NK-92 (cell line): Measurements from ENCODE around the gene GPC3.

ENCODE experiments used
- DNase-seq: peaks from one replicate; lab custom pipeline; 2025; ENCODE audit not compliant: unreplicated experiment; lab: John Stamatoyannopoulos, UW

Gene GPC3

GRCh38 chrX:133852837-133853356 is 132.5 kb downstream of the GPC3 start:
- no peak for DNase-seq

DNA sequence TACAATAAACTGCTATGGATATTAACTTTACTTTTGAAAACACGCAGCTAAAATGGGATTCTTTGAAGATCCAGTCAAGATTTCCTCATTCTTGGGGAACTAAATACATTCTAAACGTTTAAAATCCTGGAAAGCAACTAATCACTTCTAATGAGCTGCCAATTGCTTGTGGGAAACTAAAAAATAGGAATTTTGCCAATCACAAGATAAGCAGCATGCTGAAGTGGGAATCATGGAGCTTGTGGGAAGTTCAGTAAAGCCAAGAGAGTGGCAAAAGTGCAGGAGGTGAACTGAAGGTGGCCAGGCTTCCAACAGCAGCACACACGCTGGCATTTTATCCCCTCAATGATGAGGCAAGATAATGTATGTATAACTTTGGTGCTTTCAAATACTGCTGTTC is 133.0 kb downstream of the GPC3 start:
- DNase-seq: no peak

GRCh38 chrX:133850399-133850798 is 135.0 kb downstream of the GPC3 start:
- DNase-seq: no peak

DNA sequence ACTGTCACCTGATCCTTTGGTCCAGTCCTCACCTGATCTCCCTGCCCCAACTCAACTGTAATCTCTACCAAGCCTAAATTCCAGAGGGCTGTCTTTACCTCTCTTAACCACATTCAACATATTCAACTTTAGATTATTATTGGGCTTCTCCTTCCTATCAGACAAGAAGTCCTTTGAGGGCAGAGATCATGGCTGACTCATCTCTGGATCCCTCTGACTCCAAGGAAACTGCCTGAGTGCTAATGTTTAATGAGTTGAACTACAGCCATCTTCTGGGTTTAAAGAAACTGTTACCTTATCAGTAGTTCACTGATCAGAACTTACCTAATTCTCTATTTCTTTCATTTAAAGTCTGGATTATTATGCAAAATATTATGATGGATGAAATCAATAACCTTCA is 135.7 kb downstream of the GPC3 start:
- no peak for DNase-seq

GRCh38 chrX:133847340-133847994 is 137.9 kb downstream of the GPC3 start:
- no peak for DNase-seq

- DNase-seq: no peak
Observed at GRCh38 chrX:133846311-133846710, 139.1 kb downstream of the GPC3 start.

DNA sequence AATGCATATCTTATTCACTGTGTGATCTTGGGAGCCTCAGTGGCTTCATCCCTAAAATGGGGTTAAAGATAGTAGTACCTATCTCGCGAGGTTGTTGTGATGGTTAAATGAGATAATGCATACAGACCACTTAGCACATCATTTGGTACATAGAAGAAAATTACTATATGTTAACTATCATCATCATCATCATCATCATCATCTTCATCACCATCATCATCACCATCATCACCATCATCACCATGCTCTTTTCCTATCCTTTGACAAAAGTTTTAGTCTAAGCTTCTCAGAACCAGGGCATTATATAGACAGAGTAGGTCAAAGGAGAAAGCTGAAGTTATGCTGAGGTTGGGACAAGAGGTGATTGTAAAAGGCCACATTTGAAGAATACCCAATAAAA is 145.0 kb downstream of the GPC3 start:
- no peak for DNase-seq

GRCh38 chrX:133838761-133839676 is 146.4 kb downstream of the GPC3 start:
- no peak for DNase-seq

- no peak for DNase-seq
Observed at GRCh38 chrX:133837091-133837490, 148.3 kb downstream of the GPC3 start.

- no peak for DNase-seq
Observed at GRCh38 chrX:133836561-133836960, 148.8 kb downstream of the GPC3 start.

GRCh38 chrX:133834771-133835170 is 150.6 kb downstream of the GPC3 start:
- no peak for DNase-seq

GRCh38 chrX:133819546-133819945 is 165.8 kb downstream of the GPC3 start:
- DNase-seq: no peak

DNA sequence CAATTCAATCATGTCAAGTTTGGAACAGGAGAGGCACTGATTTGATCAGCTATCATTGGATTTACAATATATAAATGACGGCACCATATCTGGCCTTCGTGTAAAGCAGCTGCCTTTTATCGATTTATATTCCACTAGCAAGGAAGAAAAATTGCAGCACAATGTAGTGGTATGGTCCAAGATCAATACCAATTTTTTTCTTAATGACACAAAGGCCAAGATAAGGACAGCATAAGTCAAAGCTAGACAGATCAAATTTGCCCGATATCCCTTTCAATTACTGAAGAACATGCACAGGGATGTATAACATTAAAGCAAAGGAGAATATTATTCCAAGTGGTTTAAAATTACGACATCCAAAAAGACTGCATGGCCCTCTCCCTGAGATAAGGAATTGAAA is 167.4 kb downstream of the GPC3 start:
- no peak for DNase-seq

- DNase-seq: no peak
Observed at GRCh38 chrX:133815496-133815895, 169.9 kb downstream of the GPC3 start.

GRCh38 chrX:133813971-133814370 is 171.4 kb downstream of the GPC3 start:
- no peak for DNase-seq

DNA sequence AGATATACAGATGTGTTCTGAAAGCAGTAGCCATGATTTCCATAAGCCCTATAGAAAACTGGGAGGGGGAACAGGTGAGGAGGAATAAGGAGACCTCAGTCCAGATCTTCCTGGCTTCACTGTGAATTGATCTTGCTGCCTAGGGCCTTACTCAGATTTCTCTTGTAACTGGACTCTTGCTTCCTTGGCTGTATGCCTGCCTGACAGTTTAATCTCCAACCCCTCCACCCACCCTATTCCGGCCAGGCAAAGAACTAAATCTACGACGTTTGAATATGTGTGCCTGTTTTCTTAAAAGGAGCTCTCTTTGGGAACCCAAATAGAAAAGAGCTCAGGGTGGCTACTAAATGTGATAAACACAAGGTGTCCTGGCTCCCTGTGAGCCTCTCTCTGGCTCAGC is 173.0 kb downstream of the GPC3 start:
- no peak for DNase-seq

DNA sequence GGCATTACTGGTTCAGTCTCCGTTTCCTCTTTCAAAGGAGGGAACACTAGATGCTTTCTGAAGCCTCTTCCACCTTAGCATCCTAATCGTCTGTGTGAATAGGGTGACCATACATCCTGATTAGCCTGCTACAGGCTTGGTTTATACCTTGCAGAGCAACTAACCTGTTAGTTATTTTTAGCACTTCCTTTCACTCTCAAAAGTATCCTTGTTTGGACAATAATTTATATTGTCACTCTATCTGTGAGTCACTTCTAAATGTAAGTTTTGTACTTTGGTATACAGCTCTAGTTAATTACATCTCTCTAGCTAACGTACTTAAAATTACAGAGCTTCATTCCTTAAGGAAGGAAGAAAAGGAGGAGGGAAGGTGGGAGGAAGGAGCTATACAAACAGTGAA is 174.5 kb downstream of the GPC3 start:
- no peak for DNase-seq

GRCh38 chrX:133804072-133804471 is 181.3 kb downstream of the GPC3 start:
- no peak for DNase-seq

DNA sequence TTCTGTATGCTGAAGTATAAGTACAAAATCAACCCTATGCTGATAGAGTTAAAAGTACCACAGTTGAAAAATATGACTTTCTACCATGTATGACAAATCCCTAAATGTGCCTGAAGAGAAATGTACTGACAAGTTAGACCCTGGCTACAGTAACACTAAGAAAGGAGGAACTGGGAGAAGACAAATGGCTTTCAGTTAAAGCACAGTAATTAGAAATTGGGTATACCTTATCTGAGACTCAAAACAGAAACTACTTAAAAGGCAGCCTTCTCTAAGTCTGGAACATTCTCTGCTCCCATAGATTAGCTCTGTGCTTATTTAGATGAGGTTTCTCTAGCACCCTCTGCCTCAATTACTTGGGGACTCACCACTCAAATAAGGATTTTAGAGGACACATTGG is 189.1 kb downstream of the GPC3 start:
- DNase-seq: no peak

DNA sequence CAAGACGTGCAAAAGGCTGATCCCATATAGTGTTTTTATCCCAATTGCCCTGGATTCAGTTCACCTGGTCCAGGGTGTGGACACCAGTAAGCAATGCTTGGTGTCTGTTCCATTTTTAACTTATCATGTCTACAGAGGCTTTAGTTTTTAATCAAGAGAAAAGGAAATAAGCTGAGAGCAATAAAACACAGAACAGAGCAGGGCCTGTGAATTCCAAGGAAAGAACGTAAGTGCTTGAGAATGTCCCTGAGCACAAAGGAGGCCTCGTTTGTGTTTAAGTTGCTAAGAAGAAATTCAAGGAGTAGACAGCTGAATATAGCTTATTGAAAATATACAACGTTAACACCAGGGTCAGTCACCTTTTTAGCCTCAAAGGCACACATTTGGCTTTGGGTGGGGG is 191.3 kb downstream of the GPC3 start:
- no peak for DNase-seq

DNA sequence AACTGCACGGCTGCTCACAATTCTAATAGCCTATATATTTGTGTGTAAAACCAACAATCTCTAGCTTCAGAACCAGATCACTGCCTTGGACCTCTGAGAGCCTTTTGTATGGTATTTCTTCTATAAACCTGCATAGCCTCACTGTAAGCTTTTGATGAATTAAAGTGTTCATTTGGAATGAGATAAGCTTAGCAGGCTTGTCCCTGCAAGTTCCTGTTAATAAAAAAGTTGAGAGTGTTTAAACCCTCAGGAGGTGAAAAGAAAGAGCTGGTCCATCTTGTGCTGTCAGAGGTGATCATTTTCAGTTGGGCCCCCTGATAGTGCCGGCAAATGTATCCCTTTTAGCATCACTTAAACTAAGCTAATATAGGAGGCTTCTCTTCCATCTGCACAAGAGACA is 191.8 kb downstream of the GPC3 start:
- no peak for DNase-seq
